Measurements from ENCODE around the gene RAPH1. TPM values are rescaled to one million over a fixed set of nuclear protein-coding genes. Genes with fewer than 3 reads are reported as not detected.

The RAPH1 gene
- total RNA-seq, 1 donor: 57.2 TPM

DNA sequence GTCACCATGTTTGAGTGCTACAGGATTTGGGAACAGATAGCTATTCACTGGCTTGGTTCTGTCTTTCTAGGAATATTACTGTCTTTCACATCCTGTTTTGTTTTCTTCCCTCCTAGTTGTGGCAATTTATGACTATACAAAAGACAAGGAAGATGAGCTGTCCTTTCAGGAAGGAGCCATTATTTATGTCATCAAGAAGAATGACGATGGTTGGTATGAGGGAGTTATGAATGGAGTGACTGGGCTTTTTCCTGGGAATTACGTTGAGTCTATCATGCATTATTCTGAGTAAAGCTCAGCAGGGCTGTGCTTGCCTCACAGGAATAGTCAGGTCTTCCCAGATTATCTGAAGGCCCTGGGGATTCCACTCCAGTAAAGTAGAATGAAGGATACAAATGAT is 108.0 kb downstream of the RAPH1 start:
- peak; percentile 81 for DNase-seq (ENCODE audit: insufficient read length, low spot score, missing footprints)
- no peaks in the 10 kb centered on the region for H3K9me3 ChIP-seq (ENCODE audit: low read depth, low read length)
- no peak overlapping the region for H2AFZ ChIP-seq (ENCODE audit: low read length)
- H3K27me3 ChIP-seq (ENCODE audit: insufficient read depth, low read length): no peaks in the 10 kb centered on the region
- peak overlapping the region; percentile 76 for H3K27ac ChIP-seq (ENCODE audit: low read depth, low read length)
- no peak overlapping the region for H3K4me2 ChIP-seq (ENCODE audit: insufficient read depth, low read length)
- H3K4me1 ChIP-seq (ENCODE audit: insufficient read depth, low read length): peaks cover 15% of the 10 kb centered on the region
- H3K4me3 ChIP-seq (ENCODE audit: insufficient read depth, low read length): no peak overlapping the region
- peaks cover 22% of the 10 kb centered on the region for H3K36me3 ChIP-seq (ENCODE audit: insufficient read depth, low read length)
- no peaks in the 10 kb centered on the region for H4K20me1 ChIP-seq (ENCODE audit: insufficient read depth, low read length)
- no peaks in the 10 kb centered on the region for H3K79me2 ChIP-seq (ENCODE audit: insufficient read depth, low read length)
- TF ChIP-seq, protein P1, sequence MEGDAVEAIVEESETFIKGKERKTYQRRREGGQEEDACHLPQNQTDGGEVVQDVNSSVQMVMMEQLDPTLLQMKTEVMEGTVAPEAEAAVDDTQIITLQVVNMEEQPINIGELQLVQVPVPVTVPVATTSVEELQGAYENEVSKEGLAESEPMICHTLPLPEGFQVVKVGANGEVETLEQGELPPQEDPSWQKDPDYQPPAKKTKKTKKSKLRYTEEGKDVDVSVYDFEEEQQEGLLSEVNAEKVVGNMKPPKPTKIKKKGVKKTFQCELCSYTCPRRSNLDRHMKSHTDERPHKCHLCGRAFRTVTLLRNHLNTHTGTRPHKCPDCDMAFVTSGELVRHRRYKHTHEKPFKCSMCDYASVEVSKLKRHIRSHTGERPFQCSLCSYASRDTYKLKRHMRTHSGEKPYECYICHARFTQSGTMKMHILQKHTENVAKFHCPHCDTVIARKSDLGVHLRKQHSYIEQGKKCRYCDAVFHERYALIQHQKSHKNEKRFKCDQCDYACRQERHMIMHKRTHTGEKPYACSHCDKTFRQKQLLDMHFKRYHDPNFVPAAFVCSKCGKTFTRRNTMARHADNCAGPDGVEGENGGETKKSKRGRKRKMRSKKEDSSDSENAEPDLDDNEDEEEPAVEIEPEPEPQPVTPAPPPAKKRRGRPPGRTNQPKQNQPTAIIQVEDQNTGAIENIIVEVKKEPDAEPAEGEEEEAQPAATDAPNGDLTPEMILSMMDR (IDR thresholded peaks at IDR 0.05; ENCODE audit: extremely low read depth, low read depth, low read length): no peak

DNA sequence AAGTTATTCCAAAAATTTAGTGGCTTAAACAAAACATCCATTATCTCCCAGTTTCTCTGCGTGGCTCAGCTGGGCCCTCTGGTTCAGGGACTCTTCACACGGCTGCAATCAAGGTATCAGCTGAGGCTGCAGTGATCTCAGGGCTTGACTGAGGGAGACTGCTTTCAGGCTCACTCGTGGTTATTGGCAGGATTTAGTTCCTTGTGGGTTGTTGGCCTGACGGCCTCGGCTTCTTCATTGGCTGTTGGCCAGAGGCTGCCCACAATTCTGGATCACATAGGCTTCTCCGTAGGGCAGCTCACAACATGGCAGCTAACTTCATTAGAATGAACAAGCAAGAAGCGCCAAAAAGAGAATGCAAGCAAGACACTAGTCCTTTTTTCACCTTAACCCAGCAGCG is 116.8 kb downstream of the RAPH1 start:
- Histone ChIP-seq H3K4me2 (ENCODE audit: insufficient read depth, low read length) (peak overlapping the region; percentile 14), H3K9me3 (ENCODE audit: low read depth, low read length) (no peaks in the 10 kb centered on the region), H3K79me2 (ENCODE audit: insufficient read depth, low read length) (peaks cover 6% of the 10 kb centered on the region), H3K36me3 (ENCODE audit: insufficient read depth, low read length) (peaks cover 35% of the 10 kb centered on the region), H3K4me1 (ENCODE audit: insufficient read depth, low read length) (peaks cover 6% of the 10 kb centered on the region), H3K4me3 (ENCODE audit: insufficient read depth, low read length) (no peak overlapping the region), H3K27ac (ENCODE audit: low read depth, low read length) (peak overlapping the region; percentile 55), H4K20me1 (ENCODE audit: insufficient read depth, low read length) (no peaks in the 10 kb centered on the region), H3K27me3 (ENCODE audit: insufficient read depth, low read length) (no peaks in the 10 kb centered on the region), H2AFZ (ENCODE audit: low read length) (no peak overlapping the region)
- DNase-seq (ENCODE audit: insufficient read length, low spot score, missing footprints): no peak
- TF ChIP-seq, protein P1 (IDR thresholded peaks at IDR 0.05; ENCODE audit: extremely low read depth, low read depth, low read length): no peak

DNA sequence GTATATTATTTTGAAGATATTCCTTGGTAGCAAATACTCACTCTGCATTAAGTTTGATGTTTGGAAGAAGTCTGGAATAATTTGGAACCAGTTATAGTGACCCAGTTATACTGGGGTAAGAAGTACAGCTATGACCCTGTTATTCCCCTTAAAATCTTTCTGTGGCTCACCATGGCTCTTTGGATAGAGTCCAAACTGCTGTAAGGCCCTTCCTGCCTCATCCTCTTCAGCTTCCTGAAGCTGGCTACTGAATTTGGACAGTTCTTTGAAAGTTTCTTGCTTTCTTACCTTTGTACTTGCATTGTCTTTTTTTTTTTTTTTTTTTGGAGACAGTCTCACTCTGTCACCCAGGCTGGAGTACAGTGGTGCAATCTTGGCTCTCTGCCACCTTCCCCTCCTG is 121.3 kb downstream of the RAPH1 start:
- H3K4me3 ChIP-seq (ENCODE audit: insufficient read depth, low read length): no peak overlapping the region
- H2AFZ ChIP-seq (ENCODE audit: low read length): no peak overlapping the region
- H3K27me3 ChIP-seq (ENCODE audit: insufficient read depth, low read length): no peaks in the 10 kb centered on the region
- H3K4me2 ChIP-seq (ENCODE audit: insufficient read depth, low read length): no peak overlapping the region
- H3K27ac ChIP-seq (ENCODE audit: low read depth, low read length): no peak overlapping the region
- peaks cover 48% of the 10 kb centered on the region for H3K36me3 ChIP-seq (ENCODE audit: insufficient read depth, low read length)
- TF ChIP-seq, protein P1 (IDR thresholded peaks at IDR 0.05; ENCODE audit: extremely low read depth, low read depth, low read length): no peak
- H3K79me2 ChIP-seq (ENCODE audit: insufficient read depth, low read length): peaks cover 16% of the 10 kb centered on the region
- no peak for DNase-seq (ENCODE audit: insufficient read length, low spot score, missing footprints)
- no peaks in the 10 kb centered on the region for H4K20me1 ChIP-seq (ENCODE audit: insufficient read depth, low read length)
- H3K4me1 ChIP-seq (ENCODE audit: insufficient read depth, low read length): peaks cover 16% of the 10 kb centered on the region
- no peaks in the 10 kb centered on the region for H3K9me3 ChIP-seq (ENCODE audit: low read depth, low read length)

DNA sequence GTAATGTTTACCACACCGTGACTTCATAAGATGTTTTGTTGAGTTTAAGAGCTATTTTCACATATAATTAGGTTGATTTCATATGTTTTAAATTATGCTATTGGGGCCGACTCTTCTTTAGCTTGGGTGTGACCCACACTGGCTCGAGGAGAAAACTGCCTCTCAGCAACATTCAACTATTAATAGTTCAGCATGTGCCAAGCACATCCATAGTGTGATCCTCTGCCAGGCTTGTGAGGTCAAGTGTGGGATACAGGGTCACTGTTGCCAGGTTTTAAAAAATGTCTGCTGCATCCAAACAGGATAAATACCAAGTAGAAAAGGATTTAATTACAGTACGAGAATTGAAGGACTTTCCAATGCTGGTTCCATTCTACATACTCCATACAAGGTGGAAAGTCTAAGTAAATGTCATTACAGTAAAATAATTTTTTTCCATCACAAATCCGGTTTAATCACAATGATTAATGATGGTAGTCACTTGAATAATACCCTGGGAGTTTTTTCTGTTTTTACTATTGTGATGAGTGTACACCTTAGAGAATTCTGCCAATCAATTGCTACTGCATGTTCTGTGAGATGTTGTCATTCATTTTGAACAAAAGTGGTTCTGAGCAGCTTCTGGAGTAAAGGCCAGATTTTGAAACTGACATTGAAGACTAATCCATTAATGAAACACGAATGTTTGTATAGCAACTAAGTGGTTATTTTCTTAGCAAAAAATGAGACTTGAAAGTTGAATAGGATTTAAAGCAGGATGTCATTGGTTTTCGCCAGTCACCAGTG is 122.4 kb downstream of the RAPH1 start:
- peak; percentile 53 for DNase-seq (ENCODE audit: insufficient read length, low spot score, missing footprints)
- H3K79me2 ChIP-seq (ENCODE audit: insufficient read depth, low read length): peaks cover 16% of the 10 kb centered on the region
- H3K4me1 ChIP-seq (ENCODE audit: insufficient read depth, low read length): peaks cover 12% of the 10 kb centered on the region
- TF ChIP-seq, protein P1 (IDR thresholded peaks at IDR 0.05; ENCODE audit: extremely low read depth, low read depth, low read length): no peak
- peaks cover 43% of the 10 kb centered on the region for H3K36me3 ChIP-seq (ENCODE audit: insufficient read depth, low read length)
- H3K4me2 ChIP-seq (ENCODE audit: insufficient read depth, low read length): no peak overlapping the region
- no peaks in the 10 kb centered on the region for H4K20me1 ChIP-seq (ENCODE audit: insufficient read depth, low read length)
- H3K4me3 ChIP-seq (ENCODE audit: insufficient read depth, low read length): no peak overlapping the region
- H3K9me3 ChIP-seq (ENCODE audit: low read depth, low read length): no peaks in the 10 kb centered on the region
- H3K27ac ChIP-seq (ENCODE audit: low read depth, low read length): peak overlapping the region; percentile 29
- no peaks in the 10 kb centered on the region for H3K27me3 ChIP-seq (ENCODE audit: insufficient read depth, low read length)
- H2AFZ ChIP-seq (ENCODE audit: low read length): no peak overlapping the region

Measured in osteoblast (primary cell).